T-helper 17 cell (primary cell): Measurements from ENCODE around the gene ALG14. TPM values are rescaled to one million over a fixed set of nuclear protein-coding genes. Genes with fewer than 3 reads are reported as not detected.
"Not testable (repeated sequence)": the region's sequence is repeated elsewhere in the genome, so short reads cannot be mapped to it uniquely, and the experiment has no call there.

Experiments
- ATAC-seq: fragments of 150-1000 bp; cut with Tn5 transposase; 2 replicates; pipeline ENCODE4 v1.10.0; 2021; ENCODE audit warnings: mild to moderate bottlenecking, moderate library complexity
- DNase-seq, 3 donors: peaks; one replicate each; pipeline versions ENCODE4 v3.0.0 to v3.0.0-alpha.2; 2020 to 2021
- H3K9me3 ChIP-seq: one replicate; pipeline ENCODE4 v1.7.0; 2013; ENCODE audit warnings: low read length, mild to moderate bottlenecking; ENCODE audit not compliant: control insufficient read depth, poor library complexity, severe bottlenecking
- H3K27ac Mint-ChIP-seq: one replicate; pipeline ENCODE4 v1.8.0; 2022; ENCODE audit warnings: mild to moderate bottlenecking, moderate library complexity, mixed read lengths
- H3K27me3 Mint-ChIP-seq: one replicate; pipeline ENCODE4 v1.8.0; 2022; ENCODE audit warnings: mixed read lengths
- H3K36me3 Mint-ChIP-seq: one replicate; pipeline ENCODE4 v1.8.0; 2022; ENCODE audit warnings: low read depth, mixed read lengths
- H3K4me1 Mint-ChIP-seq: one replicate; pipeline ENCODE4 v1.8.0; 2022; ENCODE audit warnings: mild to moderate bottlenecking, mixed read lengths
- H3K4me3 Mint-ChIP-seq: one replicate; pipeline ENCODE4 v1.8.0; 2022; ENCODE audit warnings: mild to moderate bottlenecking, moderate library complexity, mixed read lengths
- total RNA-seq, 4 donors: library from RNA in 2 of 4; stranded (reverse) in 2 of 4; gene quantifications; one replicate each; pipeline ENCODE4 v1.2.3 and lab custom pipeline; 2022 to 2026

The ALG14 gene
- total RNA-seq, 2 donors from 2014 or later, result 1.5 to 1.8 TPM

GRCh38 chr1:95097426-95097825 lies 24.7 kb upstream of the ALG14 start:
- H3K4me1 Mint-ChIP-seq, result no peaks in the 10 kb centered on the region
- ATAC-seq (no peak), DNase-seq (no peak)
- no peak overlapping the region for H3K27ac Mint-ChIP-seq
- H3K27me3 Mint-ChIP-seq, result peaks cover 27% of the 10 kb centered on the region
- no peak overlapping the region for H3K4me3 Mint-ChIP-seq
- H3K9me3 ChIP-seq, result no peaks in the 10 kb centered on the region
- no peaks in the 10 kb centered on the region for H3K36me3 Mint-ChIP-seq

GRCh38 chr1:95096218-95096841 lies 23.6 kb upstream of the ALG14 start:
- DNase-seq (no peak), ATAC-seq (no peak)
- Mint-ChIP-seq H3K4me1 (no peaks in the 10 kb centered on the region), H3K4me3 (no peak overlapping the region), H3K36me3 (no peaks in the 10 kb centered on the region), H3K27ac (no peak overlapping the region), H3K27me3 (peaks cover 30% of the 10 kb centered on the region)
- H3K9me3 ChIP-seq, result no peaks in the 10 kb centered on the region

- ATAC-seq, result no peak
- peaks cover 30% of the 10 kb centered on the region for H3K27me3 Mint-ChIP-seq
- H3K4me1 Mint-ChIP-seq, result no peaks in the 10 kb centered on the region
- no peak overlapping the region for H3K4me3 Mint-ChIP-seq
- no peak overlapping the region for H3K27ac Mint-ChIP-seq
- DNase-seq, result no peak
- H3K36me3 Mint-ChIP-seq, result no peaks in the 10 kb centered on the region
- H3K9me3 ChIP-seq, result no peaks in the 10 kb centered on the region
These were observed 23.1 kb upstream of the ALG14 start for GRCh38 chr1:95095833-95096217.

GRCh38 chr1:95094923-95095322 lies 22.2 kb upstream of the ALG14 start:
- ATAC-seq (no peak), DNase-seq (no peak)
- peaks cover 2% of the 10 kb centered on the region for H3K36me3 Mint-ChIP-seq
- H3K9me3 ChIP-seq, result no peaks in the 10 kb centered on the region
- no peaks in the 10 kb centered on the region for H3K4me1 Mint-ChIP-seq
- H3K4me3 Mint-ChIP-seq, result no peak overlapping the region
- H3K27ac Mint-ChIP-seq, result no peak overlapping the region
- H3K27me3 Mint-ChIP-seq, result peaks cover 35% of the 10 kb centered on the region

GRCh38 chr1:95093296-95093695 lies 20.5 kb upstream of the ALG14 start:
- Mint-ChIP-seq H3K27ac (no peak overlapping the region), H3K4me1 (no peaks in the 10 kb centered on the region), H3K36me3 (peaks cover 2% of the 10 kb centered on the region), H3K4me3 (no peak overlapping the region), H3K27me3 (peaks cover 39% of the 10 kb centered on the region)
- no peak for DNase-seq
- no peak for ATAC-seq
- H3K9me3 ChIP-seq, result no peaks in the 10 kb centered on the region

- not testable (repeated sequence) for H3K4me3 Mint-ChIP-seq, H3K36me3 Mint-ChIP-seq, H3K4me1 Mint-ChIP-seq, ATAC-seq, H3K9me3 ChIP-seq, H3K27ac Mint-ChIP-seq, DNase-seq
- H3K27me3 Mint-ChIP-seq, result peaks cover 37% of the 10 kb centered on the region
These were observed 20.1 kb upstream of the ALG14 start for GRCh38 chr1:95092891-95093290.

GRCh38 chr1:95091290-95091689 lies 18.5 kb upstream of the ALG14 start:
- not testable (repeated sequence) for ATAC-seq, H3K4me3 Mint-ChIP-seq, H3K9me3 ChIP-seq, H3K36me3 Mint-ChIP-seq, H3K4me1 Mint-ChIP-seq, DNase-seq, H3K27ac Mint-ChIP-seq
- peaks cover 30% of the 10 kb centered on the region for H3K27me3 Mint-ChIP-seq

GRCh38 chr1:95089650-95090287 lies 17.0 kb upstream of the ALG14 start:
- Mint-ChIP-seq H3K4me3 (no peak overlapping the region), H3K36me3 (peaks cover 2% of the 10 kb centered on the region), H3K27ac (no peak overlapping the region), H3K4me1 (peaks cover under 1% of the 10 kb centered on the region), H3K27me3 (peaks cover 22% of the 10 kb centered on the region)
- H3K9me3 ChIP-seq, result no peaks in the 10 kb centered on the region
- no peak for DNase-seq
- no peak for ATAC-seq

GRCh38 chr1:95088303-95088702 lies 15.6 kb upstream of the ALG14 start:
- no peak overlapping the region for H3K27ac Mint-ChIP-seq
- peaks cover 30% of the 10 kb centered on the region for H3K27me3 Mint-ChIP-seq
- H3K4me3 Mint-ChIP-seq, result no peak overlapping the region
- no peak for ATAC-seq
- no peak for DNase-seq
- H3K36me3 Mint-ChIP-seq, result peaks cover 2% of the 10 kb centered on the region
- H3K4me1 Mint-ChIP-seq, result peaks cover 6% of the 10 kb centered on the region
- H3K9me3 ChIP-seq, result no peaks in the 10 kb centered on the region

GRCh38 chr1:95086949-95087533 lies 14.3 kb upstream of the ALG14 start:
- DNase-seq (no peak), ATAC-seq (no peak)
- Mint-ChIP-seq H3K36me3 (peaks cover 2% of the 10 kb centered on the region), H3K4me1 (peaks cover 6% of the 10 kb centered on the region), H3K4me3 (no peak overlapping the region), H3K27ac (no peak overlapping the region), H3K27me3 (peaks cover 32% of the 10 kb centered on the region)
- no peaks in the 10 kb centered on the region for H3K9me3 ChIP-seq

- ATAC-seq, result no peak
- no peak for DNase-seq
- Mint-ChIP-seq H3K4me1 (peaks cover 6% of the 10 kb centered on the region), H3K27ac (no peak overlapping the region), H3K27me3 (peaks cover 36% of the 10 kb centered on the region), H3K36me3 (peaks cover 2% of the 10 kb centered on the region), H3K4me3 (no peak overlapping the region)
- no peaks in the 10 kb centered on the region for H3K9me3 ChIP-seq
These were observed 12.6 kb upstream of the ALG14 start for GRCh38 chr1:95085376-95085775.

GRCh38 chr1:95084317-95085176 lies 11.8 kb upstream of the ALG14 start:
- H3K4me1 Mint-ChIP-seq, result peaks cover 6% of the 10 kb centered on the region
- peaks cover 32% of the 10 kb centered on the region for H3K27me3 Mint-ChIP-seq
- no peaks in the 10 kb centered on the region for H3K36me3 Mint-ChIP-seq
- no peak overlapping the region for H3K27ac Mint-ChIP-seq
- DNase-seq (no peak), ATAC-seq (peak; percentile 63)
- H3K4me3 Mint-ChIP-seq, result no peak overlapping the region
- no peaks in the 10 kb centered on the region for H3K9me3 ChIP-seq

- Mint-ChIP-seq H3K27me3 (peaks cover 22% of the 10 kb centered on the region), H3K36me3 (no peaks in the 10 kb centered on the region), H3K27ac (no peak overlapping the region), H3K4me1 (peaks cover 6% of the 10 kb centered on the region), H3K4me3 (no peak overlapping the region)
- no peaks in the 10 kb centered on the region for H3K9me3 ChIP-seq
- DNase-seq (no peak), ATAC-seq (no peak)
These were observed 8.1 kb upstream of the ALG14 start for GRCh38 chr1:95080879-95081278.
